RWPE1 (cell line): ENCODE results near the gene ACBD6.

ENCODE experiments used
- CTCF ChIA-PET: fragments of 350-600 bp; sonication (Branson Sonifier 250); formaldehyde crosslinking; extraction: SDS; loops from one replicate; lab custom pipeline; 2021; lab: Yijun Ruan, JAX
- POLR2A ChIA-PET: fragments of 400-600 bp; formaldehyde crosslinking; extraction: SDS; loops from one replicate; lab custom pipeline; 2020; ENCODE audit warnings: antibody characterized with exemption; ENCODE audit not compliant: low non-redundant PET; lab: Yijun Ruan, JAX
- DNase-seq: peaks from one replicate; pipeline ENCODE4 v3.0.0; 2012; ENCODE audit warnings: low spot score
- H3K27ac ChIP-seq: fragments of 450-650 bp; 2 replicates; pipeline ENCODE4 v1.5.1; 2017
- TF ChIP-seq, protein P1 (sequence below): fragments of 450-650 bp; conservative IDR thresholded peaks from 2 replicates; pipeline ENCODE4 v1.5.1; 2017; ENCODE audit warnings: low read depth, mild to moderate bottlenecking

ACBD6 gene

DNA sequence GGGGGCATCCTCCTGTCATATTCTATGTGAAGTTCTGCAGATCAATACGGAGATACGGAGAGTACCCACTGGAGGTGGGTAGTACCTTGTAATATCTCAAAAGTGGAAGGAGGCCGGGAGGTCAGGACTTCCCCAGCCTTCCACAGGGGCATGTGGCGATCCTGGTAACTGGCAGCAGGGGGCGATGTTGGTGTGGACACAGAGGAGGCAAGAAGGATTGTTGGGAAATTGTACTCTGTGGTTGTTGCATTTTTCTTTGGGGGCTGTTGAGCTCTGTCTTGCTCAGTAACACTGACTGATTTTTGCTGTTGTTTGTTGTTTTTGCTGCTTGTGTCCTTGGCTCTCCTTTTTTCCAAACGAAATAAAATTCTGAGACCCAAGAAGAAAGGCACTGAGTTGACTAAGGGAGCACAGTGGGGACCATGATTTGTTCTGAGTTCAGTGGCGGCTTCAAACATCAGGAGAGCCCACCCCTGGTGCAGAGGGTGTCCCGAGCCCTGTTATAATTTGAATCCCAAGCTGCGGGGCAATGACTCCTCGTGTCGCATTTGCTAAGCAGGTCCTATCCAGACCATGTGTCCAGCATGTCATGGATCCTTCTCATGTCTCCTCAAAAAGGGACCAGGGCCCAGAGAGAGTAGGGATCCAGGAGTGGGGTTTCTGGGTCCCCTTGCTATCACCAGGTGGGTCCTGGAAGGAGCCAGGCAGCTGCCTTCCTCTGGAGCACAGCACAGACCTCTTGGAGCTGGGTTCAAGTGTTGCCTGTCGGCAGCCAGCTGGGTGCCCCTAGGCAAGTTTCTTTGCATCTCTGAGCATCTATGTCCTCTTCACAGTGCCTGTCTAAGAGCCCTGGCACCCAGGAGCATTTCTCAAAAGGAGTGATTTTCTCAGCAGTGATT is 249.5 kb downstream of the ACBD6 start:
- TF ChIP-seq, protein P1, sequence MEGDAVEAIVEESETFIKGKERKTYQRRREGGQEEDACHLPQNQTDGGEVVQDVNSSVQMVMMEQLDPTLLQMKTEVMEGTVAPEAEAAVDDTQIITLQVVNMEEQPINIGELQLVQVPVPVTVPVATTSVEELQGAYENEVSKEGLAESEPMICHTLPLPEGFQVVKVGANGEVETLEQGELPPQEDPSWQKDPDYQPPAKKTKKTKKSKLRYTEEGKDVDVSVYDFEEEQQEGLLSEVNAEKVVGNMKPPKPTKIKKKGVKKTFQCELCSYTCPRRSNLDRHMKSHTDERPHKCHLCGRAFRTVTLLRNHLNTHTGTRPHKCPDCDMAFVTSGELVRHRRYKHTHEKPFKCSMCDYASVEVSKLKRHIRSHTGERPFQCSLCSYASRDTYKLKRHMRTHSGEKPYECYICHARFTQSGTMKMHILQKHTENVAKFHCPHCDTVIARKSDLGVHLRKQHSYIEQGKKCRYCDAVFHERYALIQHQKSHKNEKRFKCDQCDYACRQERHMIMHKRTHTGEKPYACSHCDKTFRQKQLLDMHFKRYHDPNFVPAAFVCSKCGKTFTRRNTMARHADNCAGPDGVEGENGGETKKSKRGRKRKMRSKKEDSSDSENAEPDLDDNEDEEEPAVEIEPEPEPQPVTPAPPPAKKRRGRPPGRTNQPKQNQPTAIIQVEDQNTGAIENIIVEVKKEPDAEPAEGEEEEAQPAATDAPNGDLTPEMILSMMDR, result peak; percentile 72
- H3K27ac ChIP-seq, result no peak overlapping the region
- peak; percentile 52 for DNase-seq
- ChIA-PET POLR2A (no interaction called here), CTCF (interaction anchor here (0.5 to 1.1 kb wide), 6 partner anchors 11 to 710 kb away, joined by 3 to 5 read pairs (median 3); no protein-coding TSS in a partner anchor)

DNA sequence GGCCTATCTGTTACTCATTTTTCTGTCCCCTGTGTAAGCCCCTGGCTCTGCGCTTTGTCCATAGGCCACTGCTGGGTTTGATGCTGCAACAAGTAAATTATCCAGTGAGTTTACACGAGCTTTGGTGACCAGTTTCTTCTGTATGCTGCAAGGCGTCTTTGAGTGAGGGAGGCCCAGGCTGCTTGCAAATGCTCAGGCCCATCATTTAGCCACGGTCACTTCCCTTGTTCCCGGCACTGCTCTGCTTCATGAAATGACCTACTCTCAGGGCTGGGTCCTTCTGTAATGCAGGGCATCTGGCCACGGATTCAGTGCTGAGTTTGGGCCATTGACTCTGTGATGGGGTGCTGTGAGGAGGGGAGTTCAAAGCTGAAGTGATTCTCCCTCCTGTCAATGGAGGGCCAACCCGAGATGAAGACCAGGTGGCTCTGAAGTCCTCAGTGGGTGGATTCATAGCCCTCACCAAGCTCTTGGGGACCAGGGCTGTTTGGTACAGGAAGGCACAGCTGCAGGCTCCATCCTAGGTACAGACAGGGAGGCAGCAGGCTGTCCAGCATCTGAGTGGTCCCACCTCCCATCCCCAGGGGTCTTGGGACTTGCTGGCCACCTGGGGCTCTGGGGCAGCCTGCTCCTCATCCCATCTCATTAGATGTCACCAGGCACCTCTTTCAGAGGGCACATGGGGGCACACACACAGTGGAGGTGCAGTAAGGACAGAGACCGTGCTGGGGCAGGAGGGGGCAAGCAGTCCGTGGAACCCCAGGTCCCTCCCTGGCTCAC is 250.7 kb downstream of the ACBD6 start:
- POLR2A ChIA-PET, result no interaction called here
- CTCF ChIA-PET, result interaction anchor here (1.4 kb wide), 1 partner anchor 231 kb away, joined by 3 read pairs; no protein-coding TSS in a partner anchor
- TF ChIP-seq, protein P1, result no peak
- no peak overlapping the region for H3K27ac ChIP-seq
- no peak for DNase-seq

DNA sequence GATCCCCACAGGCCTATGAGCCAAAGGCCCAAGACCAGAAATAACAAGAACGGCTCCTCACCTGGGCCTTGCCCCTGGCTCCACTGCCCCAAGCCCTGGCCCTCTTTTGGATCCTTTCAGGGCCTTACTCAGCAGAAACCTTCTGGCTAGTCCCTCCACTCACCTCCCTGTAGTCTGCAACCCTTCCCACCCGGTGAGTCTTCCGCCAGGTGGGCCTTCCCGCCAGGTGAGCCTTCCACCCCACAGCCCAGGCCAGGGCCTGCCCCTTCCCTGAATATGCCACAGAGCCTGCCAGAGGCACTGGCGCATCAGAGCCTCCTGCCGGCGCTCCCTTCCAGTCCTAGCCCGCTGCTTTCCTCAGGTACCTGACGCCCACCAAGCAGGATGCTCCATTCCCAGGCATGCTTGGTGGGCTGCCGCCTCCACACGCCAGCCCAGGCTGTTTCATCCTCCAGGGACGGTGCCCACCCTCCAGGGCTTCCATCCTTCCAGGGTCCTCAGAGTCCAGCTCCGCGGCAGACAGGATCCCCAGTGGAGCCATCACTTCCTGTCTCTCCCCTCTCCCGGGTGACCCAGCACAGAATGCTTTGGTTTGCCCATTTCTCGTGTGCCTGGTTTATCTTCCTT is 251.4 kb downstream of the ACBD6 start:
- POLR2A ChIA-PET, result no interaction called here
- DNase-seq, result no peak

DNA sequence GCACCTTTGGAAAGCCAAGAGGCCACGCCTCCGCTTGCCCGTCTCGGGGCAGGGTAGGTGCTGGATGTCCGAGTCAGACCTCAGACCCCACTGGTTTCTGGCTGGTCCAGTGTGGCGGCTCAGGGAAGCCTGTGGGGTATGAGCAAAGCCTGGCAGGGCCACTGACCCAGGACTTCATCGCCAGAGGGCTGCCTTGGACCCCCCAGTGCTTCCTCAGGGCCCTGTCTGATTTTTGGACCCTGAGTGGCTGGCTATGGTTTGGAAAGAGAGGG is 251.9 kb downstream of the ACBD6 start:
- H3K27ac ChIP-seq, result no peak overlapping the region
- ChIA-PET POLR2A (no interaction called here), CTCF (no interaction called here)
- no peak for DNase-seq
- TF ChIP-seq, protein P1, result no peak

More for the DNA sequence above, 251.4 kb downstream of the ACBD6 start:
- TF ChIP-seq, protein P1, result no peak
- H3K27ac ChIP-seq, result no peak overlapping the region
- CTCF ChIA-PET, result interaction anchor here (0.6 to 1.4 kb wide), 2 partner anchors 93 to 232 kb away, joined by 3 to 4 read pairs; no protein-coding TSS in a partner anchor

DNA sequence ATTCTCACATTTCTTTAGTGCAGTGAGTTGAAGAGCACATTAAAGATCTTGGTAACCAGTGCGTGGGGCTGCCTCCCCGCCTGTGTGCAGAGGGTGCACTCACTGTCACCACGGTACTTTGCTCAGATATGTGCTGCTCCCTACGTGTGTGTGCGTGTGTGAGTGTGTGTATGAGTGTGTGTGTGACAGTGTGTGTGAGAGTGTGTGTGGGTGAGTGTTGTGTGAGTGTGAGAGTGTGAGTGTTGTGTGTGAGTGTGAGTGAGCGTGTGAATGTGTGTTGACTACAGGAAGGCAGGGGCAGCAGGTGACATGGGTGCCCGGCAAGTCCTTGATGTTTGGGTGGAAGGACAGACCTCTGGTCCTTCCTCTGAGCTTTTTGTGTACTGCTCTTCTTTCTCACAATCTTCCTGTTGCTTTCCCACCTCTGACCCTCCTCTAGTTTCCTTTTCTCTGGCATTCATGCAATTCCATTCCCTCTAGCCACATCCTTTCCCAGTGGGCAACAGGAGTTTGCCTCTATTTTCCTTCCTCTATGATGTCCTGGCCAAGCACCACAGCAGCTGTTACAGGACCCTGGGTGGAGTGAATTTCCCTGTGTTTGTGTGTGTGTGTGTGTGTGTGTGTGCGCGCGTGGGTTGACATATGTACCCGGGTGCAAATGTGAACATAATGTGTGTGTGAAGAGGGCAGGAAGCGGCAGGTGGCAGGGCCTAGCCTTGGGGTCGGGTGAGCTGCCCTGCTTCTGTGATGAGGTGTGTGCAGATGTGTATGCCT is 252.5 kb downstream of the ACBD6 start:
- CTCF ChIA-PET, result interaction anchor here (0.5 to 1.4 kb wide), 2 partner anchors 21 to 107 kb away, joined by 3 to 4 read pairs; no protein-coding TSS in a partner anchor
- TF ChIP-seq, protein P1, result no peak
- POLR2A ChIA-PET, result no interaction called here
- no peak overlapping the region for H3K27ac ChIP-seq
- DNase-seq, result no peak
